NCI-H2196 (cell line): ENCODE results near the gene MIER1.
"Not testable (repeated sequence)": the region's sequence is repeated elsewhere in the genome, so short reads cannot be mapped to it uniquely, and the experiment has no call there.

Source experiments
- DNase-seq: peaks from one replicate; lab custom pipeline; 2025; ENCODE audit not compliant: unreplicated experiment; lab: John Stamatoyannopoulos, UW

MIER1 gene

DNA sequence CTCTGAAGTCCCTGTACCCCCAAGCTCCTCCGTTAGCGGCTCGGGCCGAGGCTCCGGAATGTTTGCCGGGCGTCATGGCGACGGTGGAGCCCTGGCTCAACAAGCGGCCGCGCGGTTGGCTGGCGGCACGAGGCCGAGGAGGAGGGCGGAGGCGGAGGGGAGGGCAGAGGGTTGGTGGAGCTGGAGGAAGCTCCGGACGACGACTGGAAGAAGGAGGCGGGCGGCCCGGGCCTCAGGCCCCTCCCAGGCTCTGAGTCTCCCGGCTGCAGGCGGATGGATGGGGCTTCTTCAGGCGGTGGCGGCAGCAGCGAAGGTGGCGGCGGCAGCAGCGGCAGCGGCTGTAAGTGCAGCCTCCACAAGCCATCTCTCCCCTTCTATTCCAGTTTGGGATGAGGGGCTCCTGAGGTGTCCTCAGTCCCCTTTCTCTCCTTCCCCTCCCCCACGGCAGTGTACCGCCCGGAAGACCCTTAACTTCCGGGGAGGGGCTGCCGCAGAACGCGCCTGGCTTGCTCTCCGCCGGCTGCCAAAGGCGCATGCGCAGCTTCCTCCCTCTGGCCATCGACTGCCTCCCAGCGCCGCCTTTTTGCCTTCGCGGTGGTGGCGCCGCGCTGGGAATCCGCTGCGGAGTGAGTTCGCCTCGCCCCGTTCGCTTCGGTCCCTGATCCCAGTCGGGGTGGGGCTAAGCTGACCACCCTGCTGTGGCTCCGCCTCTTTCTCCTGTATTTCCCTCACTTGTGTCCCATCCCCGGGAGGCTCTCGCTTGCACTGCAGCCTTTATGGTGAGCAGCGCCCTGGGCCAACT is at the start of gene MIER1, which contains the start of gene DNAI4:
TSS of gene MIER1 (plus strand) at position 235 of the 802 bp plus-strand sequence. CDS start at position 274, 39 bp downstream.
TSS of gene DNAI4 (minus strand) at position 101 of the 802 bp plus-strand sequence. CDS start at position 76, 25 bp downstream.
- peak; percentile 99 for DNase-seq

DNA sequence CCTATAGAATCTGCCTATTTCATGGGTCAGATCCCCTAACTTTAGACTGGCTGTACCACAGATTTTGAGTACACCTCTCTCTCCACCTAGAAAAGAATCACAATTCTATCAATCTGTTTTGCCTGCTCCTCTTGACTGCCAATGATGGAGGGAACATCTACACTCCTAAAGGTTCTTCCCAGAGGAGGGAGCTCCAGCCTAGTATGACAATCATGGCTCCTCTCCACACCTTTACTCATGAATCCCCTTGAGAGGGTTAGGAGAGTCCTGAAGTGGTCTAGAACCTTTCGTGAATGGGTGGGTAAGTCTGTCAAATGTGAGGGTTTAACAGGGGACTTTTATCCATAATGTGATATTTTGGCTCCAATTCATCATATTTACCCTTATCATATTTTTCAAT is 48.1 kb upstream of the MIER1 start:
- no peak for DNase-seq

DNA sequence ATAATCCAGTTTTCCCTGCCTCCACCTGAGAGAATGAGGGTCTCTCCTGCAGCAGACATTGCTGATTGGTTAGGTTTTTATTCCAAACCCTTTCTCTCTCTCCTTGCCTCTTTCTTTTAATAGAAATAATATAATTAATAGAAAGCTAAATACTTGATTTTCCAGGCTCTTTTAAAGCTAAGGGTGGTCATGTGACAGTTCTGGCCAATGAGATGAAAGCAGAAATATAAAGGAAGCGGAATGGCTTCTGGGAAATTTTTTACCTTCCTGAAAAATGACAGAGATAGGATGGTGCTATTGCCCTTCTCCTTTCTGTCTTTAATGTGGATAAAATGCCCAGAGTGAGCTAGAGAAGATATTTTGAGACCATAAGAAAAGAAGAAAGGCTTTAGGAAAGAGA is 35.8 kb upstream of the MIER1 start:
- DNase-seq: no peak

DNA sequence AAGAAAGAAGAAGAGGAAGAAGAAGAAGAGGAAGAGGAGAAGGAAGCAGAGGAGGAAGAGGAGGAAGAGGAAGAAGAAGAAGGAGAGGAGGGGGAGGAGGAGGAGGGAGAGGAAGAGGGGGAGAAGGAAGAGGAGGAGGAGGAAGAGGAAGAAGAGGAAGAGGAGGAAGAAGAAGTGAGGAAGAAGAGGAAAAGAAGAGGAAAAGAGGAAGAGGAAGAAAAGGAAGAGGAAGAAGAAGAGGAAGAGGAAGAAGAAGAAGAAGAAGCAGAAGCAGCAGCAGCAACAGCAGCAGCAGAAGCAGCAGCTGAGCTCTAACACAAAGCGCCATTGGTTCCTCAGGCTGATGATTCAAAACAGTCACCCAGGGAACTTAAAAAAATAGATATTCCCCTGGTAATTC is 34.2 kb upstream of the MIER1 start:
- no peak for DNase-seq

DNA sequence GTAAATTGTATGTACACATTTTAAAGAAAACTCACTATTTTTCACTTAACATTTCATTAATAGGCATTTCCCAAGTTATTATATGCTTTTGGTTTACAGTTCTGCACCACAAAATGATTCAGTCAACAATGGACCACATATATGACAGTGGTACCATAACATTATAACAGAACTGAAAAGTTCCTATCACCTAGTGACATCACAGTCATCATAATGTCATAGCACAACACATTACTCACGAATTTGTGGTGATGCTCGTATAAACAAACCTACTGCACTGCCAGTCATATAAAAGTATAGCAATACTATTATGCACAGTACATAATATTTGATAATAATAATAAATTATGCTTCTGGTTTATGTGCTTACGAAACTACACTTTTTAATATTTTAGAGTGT is 31.1 kb upstream of the MIER1 start:
- DNase-seq: no peak

DNA sequence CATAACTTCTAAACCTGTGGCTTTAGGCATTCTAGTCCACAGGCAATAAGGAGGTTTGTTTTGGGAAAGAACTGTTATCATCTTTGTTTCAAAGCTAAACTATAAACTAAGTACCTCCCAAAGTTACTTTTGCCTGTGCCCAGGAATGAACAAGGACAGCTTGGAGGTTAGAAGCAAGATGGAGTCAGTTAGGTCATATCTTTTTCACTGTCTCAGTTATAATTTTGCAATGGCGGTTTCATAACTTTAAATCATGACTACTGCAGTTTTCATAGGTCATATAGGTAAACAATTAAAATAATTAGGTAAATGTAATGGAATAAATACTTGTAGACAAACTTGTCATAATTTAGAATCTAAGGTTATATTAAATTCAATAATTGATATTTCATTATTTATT is 9.6 kb upstream of the MIER1 start:
- DNase-seq: not testable (repeated sequence)

DNA sequence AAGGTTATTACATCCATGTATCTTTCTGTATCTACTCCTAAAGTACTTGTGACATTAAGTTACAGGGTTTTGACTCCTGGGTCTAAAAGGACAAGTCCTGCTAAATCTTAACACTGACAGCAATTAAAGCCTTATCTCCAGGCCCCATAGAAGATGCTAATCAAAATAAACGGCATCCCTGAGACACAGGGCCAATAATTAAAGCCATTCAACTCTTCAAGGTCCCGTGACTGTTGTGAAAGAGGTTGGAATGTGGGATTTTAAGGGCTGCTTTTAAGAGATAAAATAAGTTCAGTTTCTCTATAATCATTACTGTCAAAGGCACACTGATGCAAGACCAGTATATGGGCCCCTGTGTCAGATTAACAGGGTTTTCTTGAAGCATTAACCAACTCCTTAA is 8.5 kb upstream of the MIER1 start:
- no peak for DNase-seq

DNA sequence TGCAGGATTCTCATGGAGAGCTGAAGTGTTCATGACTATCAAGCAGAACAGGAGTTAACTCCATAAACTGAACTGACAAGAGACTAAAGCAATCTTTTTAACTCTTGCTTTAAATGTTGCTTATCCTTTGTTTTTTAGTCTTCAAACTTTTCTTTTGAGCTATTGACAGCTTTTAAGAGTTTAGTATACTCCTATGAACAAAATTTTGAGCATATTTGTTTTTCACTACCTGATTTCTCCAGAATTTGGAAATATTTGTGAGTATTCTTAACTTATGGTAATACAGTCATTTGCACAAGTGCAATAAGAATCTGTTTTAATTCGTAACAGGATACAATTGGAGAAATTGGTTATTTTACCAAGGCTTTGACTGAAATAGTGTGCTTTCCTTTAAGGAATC is 7.3 kb upstream of the MIER1 start:
- DNase-seq: no peak

DNA sequence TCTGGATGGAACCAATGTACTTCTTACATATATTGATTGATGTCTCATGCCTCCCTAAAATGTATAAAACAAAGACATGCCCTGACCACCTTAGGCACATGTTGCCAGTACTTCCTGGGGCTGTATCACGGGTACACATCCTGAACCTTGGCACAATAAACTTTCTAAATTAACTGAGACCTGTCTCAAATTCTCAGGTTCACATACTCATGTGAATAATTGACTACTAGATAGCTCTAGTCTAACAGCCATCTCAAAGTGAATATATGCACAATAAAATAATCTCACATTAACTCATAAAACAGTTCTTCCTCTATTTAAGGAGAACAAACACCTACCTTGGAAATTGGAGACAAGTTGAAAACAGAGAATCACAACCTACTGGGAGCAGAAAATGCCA is 5.7 kb upstream of the MIER1 start:
- no peak for DNase-seq

DNA sequence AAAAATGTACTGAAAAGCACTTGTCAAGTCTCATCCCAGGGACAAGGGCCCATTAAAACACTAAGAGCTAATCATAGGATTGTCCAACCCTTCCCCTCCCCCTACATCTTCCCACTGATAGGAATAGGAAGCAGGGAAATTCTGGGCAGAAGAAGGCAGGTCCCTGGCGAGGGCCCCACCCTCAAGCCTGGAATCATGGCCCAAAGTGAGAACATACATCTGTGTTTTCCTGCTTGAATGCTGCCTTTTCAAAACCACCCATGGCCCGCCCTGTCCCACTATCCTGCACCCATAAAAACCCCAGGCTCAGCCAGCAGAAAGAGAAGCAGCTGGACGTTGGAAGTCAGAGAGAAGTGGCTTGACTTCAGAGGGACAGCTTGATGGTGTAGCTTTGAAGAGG is 5.0 kb upstream of the MIER1 start:
- DNase-seq: no peak

DNA sequence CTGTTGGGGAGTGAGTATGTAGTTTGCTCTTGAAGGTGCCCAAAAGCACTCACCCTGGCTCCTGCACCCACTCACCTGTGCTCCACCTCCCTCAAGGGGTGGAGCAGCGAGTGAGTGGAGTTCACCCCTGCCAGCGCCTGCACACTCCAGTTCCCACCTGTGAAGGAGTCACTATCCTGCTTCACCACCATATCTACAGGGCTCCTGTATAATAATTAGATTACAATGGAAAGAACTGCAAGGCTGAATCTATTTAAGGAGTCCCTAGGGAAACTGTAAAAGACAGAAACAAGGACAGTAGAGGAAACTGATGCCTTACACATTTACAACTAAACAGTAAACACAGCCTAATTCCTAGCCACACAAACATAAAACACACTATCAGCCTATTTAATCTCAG is 4.2 kb upstream of the MIER1 start:
- DNase-seq: no peak

DNA sequence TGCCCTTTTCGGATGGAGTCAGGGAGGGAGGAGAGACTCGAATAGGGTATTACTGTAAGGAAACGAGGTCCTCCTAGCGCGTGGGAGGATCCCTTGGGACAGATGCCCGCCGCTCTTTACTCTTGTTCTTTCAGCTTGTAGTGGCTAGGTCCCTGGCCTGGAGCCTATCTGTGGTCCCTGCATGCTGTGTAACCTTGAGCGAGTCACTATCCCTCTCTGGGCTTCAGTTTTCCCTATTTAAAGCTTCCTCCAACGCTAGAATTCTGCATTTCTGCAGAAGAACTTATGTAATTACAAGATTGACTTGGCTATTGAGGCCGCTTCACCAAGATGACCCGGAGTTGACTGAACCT is 744 bp downstream of the MIER1 start:
- no peak for DNase-seq

DNA sequence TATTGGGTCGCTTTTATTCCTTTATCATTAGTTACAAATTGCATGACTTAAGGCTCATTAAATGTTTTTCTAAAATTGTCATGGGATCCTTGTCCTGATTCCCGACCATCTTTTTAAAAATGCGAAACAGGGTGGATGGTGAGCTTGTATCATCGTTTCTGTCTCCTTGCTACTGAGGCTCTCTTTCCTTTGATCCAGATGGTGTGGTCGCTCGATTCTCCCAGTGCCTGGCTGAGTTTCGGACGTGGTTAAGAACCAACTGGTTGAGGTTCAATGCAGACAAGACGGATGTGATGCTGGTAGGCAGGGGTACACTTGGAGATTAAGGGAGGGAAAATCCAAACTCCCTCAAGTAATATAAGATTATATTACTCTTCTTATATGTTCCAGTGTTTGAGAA is 1.2 kb downstream of the MIER1 start:
- DNase-seq: no peak

DNA sequence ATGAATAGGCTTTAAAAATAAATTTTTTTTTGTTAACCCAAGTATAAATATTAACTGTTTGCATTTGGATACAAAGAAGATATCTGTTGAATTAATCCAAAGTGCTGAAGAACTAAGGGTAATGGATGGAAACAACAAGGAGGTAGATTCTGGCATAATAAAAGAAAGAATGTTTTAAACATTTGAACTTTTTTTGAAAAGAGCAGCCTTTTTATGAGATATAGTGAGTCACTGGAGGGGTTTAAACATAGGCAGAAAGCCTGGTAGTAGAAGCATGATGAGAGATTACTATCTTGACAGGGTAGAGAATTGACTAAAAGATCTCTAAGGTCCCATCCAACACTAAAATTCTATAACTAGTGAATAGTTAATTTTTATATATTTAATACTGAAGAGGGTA is 2.7 kb downstream of the MIER1 start:
- no peak for DNase-seq

DNA sequence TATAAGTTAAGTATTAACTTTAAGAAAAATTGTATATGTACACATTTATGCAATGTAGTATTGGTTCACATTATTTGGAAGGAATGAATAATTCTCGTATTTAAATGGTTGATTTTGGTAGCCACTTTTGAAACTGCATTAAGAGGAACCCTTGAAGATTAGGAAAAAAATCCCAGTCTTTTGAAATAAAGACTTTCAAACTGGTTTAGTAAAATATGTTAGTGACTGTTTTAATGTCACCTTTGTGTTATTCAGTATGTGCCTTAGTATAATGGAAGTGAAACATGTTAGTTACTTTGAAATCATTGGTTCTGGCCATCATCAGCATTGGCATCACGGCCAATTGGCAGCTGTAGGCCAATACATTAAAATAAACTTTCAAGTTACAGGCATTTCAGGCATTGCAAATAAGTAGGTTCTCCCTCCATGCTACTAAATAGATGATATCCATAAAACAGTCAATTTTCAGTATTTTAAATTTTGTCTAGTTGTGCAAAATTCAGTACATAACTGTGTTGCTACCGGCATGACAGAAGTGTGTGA is 4.4 kb downstream of the MIER1 start:
- DNase-seq: peak; percentile 29

DNA sequence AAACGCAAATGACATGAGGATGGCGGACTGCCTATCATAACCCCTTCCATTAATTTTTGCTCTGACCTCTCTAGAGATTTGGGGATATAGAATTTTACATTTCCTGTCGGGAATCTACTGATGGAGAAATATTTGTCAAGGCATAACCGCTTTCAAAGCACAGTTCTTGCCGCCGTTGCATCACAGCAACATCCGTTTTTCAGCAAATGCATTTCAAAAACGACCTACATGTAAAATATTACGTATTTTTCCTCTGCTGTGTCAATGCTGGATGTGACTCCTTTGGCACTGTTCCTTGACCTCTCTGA is 4.9 kb downstream of the MIER1 start:
- DNase-seq: no peak

DNA sequence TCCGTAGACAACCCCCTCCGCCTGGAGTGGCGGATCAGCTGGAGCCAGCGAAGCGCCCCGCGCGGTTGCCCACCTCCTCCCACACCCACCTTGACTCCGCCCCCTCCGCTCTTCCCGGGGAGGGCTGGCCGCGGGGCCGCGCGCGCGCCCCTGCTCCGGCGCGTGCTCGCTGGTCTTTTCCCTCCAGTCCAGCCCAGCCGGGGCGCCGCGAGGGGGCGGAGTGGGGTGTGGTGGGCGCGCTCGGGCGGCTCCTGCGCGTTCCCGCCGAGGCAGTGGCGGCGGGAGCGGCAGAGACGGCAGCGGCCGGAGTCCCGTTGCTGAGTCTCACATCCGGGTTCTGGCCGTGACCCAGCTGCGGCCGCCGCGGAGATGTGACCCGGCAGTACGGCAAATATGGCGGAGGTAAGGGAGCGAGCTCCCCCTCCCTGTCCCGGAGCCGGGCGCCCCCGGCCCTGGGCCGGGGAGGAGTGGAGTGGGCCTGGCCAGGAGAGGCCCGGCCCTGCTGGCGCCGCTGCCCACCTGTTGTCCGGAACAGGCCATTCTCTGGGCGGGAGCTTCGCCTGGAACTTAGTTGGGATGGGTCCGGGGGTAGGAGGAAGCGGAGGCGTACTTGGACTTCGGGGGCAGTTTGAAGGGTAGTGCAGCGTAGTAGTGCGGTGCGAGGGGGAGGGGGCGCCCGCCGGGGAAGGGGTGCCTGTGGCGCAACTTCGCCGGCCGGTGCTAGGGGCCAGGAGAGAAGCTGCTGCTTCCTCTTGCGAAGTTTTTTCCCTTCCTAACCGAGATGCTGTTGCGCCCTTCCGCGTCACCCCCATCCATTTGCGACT is 5.4 kb downstream of the MIER1 start:
- DNase-seq: peak; percentile 97

DNA sequence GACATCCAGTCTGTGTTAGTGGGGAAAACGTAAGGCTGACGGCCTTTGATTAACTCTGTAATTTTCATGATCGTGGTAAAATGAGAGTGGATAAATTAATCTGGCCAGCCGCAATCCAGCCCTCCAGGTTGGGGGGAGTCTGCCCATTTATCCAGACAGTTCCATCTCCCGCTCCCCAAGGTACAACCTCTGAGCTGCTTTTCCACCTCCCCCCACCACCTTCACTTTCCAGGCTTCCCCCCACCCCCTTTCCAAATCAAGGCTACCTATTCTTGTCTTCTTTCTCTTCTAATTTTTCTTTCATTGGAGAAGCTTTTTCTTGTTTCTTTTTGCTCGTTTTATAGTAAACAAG is 6.0 kb downstream of the MIER1 start:
- no peak for DNase-seq

DNA sequence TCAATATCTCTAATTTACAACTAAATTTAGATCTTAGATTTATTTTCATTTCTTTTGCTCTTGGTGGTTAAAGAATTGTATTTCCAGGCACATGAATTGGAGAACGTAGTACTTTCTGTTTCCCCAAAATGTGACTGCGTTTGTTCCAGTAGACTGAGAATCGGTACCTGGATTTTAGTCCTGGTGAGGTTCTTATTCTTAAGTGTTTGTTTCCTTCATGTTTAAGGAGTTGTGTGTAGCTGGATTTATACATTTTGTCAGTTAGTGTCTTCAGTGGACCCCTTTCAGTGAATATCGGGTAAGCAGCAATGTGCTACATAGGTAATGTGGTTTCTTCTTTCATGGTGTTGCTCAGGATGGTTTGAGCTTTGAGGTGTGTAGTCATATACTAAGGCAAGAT is 6.8 kb downstream of the MIER1 start:
- no peak for DNase-seq

DNA sequence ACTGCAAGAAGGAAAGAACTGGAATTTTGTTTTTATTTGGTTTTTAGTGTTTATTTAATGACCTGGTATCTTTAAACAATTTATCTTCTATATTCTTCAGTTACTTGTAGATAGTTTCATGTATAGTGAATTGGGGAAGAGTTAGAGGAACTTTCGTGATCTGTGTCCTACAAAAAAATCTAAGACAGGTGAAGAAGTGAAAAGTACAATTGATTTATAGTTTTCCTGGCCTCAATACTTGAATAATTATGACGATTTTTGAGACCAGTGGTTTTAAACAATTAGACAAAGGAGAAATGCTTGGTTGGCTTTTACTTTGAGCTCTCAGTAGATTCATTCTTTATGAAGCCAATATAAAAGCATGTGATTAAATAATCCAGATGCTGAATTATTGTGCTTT is 7.5 kb downstream of the MIER1 start:
- no peak for DNase-seq

DNA sequence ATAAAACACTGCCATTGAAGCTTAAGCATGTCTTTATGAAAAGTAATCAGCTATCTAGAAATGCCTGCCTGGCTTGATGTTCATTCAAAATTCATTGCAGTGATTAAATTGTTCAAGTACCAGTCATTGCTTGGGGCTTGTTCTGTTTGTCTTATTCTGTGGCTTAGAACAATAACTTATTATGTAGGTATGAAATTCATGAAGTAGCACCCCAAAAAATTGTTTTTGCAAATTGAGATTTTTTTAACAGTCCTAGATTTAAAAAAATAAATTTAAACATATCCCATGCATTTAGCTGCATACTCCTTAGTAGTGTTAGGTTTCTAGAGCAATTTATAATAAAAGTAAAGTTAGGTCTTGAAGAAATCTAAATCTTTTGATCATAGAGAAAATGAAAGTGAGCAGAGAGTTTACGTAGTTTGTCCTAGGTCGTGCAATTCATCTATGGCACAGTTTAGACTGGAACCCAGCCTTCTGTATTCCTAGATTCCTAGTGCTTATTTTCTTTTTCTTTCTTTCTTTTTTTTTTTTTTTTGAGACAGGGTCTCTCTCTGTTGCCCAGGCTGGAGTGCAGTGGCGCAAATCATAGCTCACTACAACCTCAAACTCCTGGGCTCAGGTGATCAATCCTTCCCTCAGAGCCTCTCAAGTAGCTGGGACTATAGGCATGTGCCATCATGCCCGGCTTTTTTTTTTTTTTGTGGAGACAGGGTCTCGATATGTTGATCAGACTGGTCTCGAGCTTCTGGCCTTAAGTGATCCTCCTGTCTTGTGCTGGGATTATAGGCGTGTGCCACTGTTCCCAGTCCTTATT is 9.3 kb downstream of the MIER1 start:
- DNase-seq: no peak
